Measurements from ENCODE around the gene MRPS12. TPM values are rescaled to one million over a fixed set of nuclear protein-coding genes. Genes with fewer than 3 reads are reported as not detected.

The MRPS12 gene
- total and polyA plus RNA-seq, 2 of the 13 experiments (the other 11 are each of a cell fraction or from before 2014, with no cell fraction given): 27.5 to 54.8 TPM

GRCh38 chr19:38890686-38891085 is 40.1 kb upstream of the MRPS12 start (continued):
- TF ChIP-seq REST (IDR thresholded peaks at IDR 0.05; ENCODE audit: borderline replicate concordance in 1 of 2, low read depth in 1 of 2, low read length in 2 of 2) (no peak), GPN1 (CRISPR knock-in tag; IDR thresholded peaks at IDR 0.05; ENCODE audit: borderline replicate concordance) (no peak), ZNF749 (CRISPR knock-in tag; IDR thresholded peaks at IDR 0.05; ENCODE audit: borderline replicate concordance) (no peak), ERF (CRISPR knock-in tag; IDR thresholded peaks at IDR 0.05) (no peak), ZNF225 (CRISPR knock-in tag; IDR thresholded peaks at IDR 0.05) (no peak), DBP (CRISPR knock-in tag; IDR thresholded peaks at IDR 0.05; ENCODE audit: not compliant biosample characterization) (no peak), SAFB2 (CRISPR knock-in tag; IDR thresholded peaks at IDR 0.05; ENCODE audit: borderline replicate concordance, low read depth) (no peak)

GRCh38 chr19:38891771-38892170 is 39.0 kb upstream of the MRPS12 start:
- no peak for DNase-seq (ENCODE audit: low spot score)
- Histone ChIP-seq H3K4me3 (replicated peaks in 1 of 3; ENCODE audit: insufficient read depth in 1 of 3, low read depth in 2 of 3, low read length in 3 of 3) (no peak overlapping the region), H2AFZ (ENCODE audit: low read length) (no peak overlapping the region), H4K20me1 (ENCODE audit: insufficient read depth, low read length) (no peaks in the 10 kb centered on the region), H3K27ac (ENCODE audit: extremely low read length, insufficient read depth, low read length) (no peak overlapping the region), H3K79me2 (ENCODE audit: insufficient read depth, low read length) (no peaks in the 10 kb centered on the region), H3K36me3 (replicated peaks in 1 of 2; ENCODE audit: control insufficient read depth in 1 of 2, insufficient read depth in 2 of 2, low read length in 2 of 2) (peaks cover 0 to 2% of the 10 kb centered on the region in 2 experiments; a peak in 3 of 5 replicates), H3K9ac (ENCODE audit: insufficient read depth, low read depth, low read length) (no peak overlapping the region), H3K4me1 (ENCODE audit: insufficient read depth, low read length) (no peaks in the 10 kb centered on the region), H3K9me3 (ENCODE audit: low read length) (no peaks in the 10 kb centered on the region), H3K4me2 (ENCODE audit: low read depth, low read length) (no peak overlapping the region), H3K27me3 (ENCODE audit: control insufficient read depth in 1 of 2, insufficient read depth in 2 of 2, low read length in 2 of 2) (no peaks in the 10 kb centered on the region)
- ChIA-PET POLR2A (interaction anchor here (0.5 kb wide), 1 partner anchor 14 kb away, joined by 3 read pairs; no protein-coding TSS in a partner anchor), CTCF (ENCODE audit: low intra/inter-chr PET ratio, low total read pairs) (no interaction called here)
- no TSS peak for BruUV-seq (replicated peaks)
- intact Hi-C loops (cut with micrococcal nuclease; ENCODE audit: unreplicated experiment): no loop called here
- WGBS (ENCODE audit: low lambda C conversion rate): 84% methylated on average over 6 of the region's 6 CpGs
- ATAC-seq: no peak
- no peak for FAIRE-seq
- in situ Hi-C loops (cut with HindIII; ENCODE audit: extremely low pct_ligation_motif_present, low pct_unique_long_range_greater_than_20kb): no loop called here
- TF ChIP-seq UBTF (CRISPR knock-in tag; IDR thresholded peaks at IDR 0.05) (no peak), MTA3 (CRISPR knock-in tag; IDR thresholded peaks at IDR 0.05) (no peak), ZNF547 (CRISPR knock-in tag; IDR thresholded peaks at IDR 0.05) (no peak), GRHL1 (CRISPR knock-in tag; conservative IDR thresholded peaks at IDR 0.05) (no peak), TFDP1 (CRISPR knock-in tag; IDR thresholded peaks at IDR 0.05; ENCODE audit: borderline replicate concordance) (no peak), SETDB1 (CRISPR knock-in tag; IDR thresholded peaks at IDR 0.05; ENCODE audit: borderline replicate concordance) (no peak)
